GM12878 (cell line): ENCODE data around the gene GPRIN1. TPM values are rescaled to one million over a fixed set of nuclear protein-coding genes. Genes with fewer than 3 reads are reported as not detected.

ENCODE experiments used
- ASH2L ChIP-seq: fragments of 300-600, 200-600 bp; sonication (generic); IDR thresholded peaks from 2 replicates; pipeline ENCODE4 v1.6.1; 2017; ENCODE audit warnings: low read depth, mild to moderate bottlenecking, borderline replicate concordance
- CHD2 ChIP-seq: IDR thresholded peaks from 2 replicates; pipeline ENCODE4 v1.6.1; 2011; ENCODE audit warnings: low read depth, low read length, improper control_type of control experiment, borderline replicate concordance
- EP300 ChIP-seq, 2 experiments: fragments of 150-350 bp in 1 of 2; IDR thresholded peaks; 2 replicates each; pipeline ENCODE4 v1.6.1; 2011 to 2012; ENCODE audit warnings: low read depth in 2 of 2, low read length in 2 of 2, borderline replicate concordance in 1 of 2, improper control_type of control experiment in 1 of 2, inconsistent platforms in 1 of 2; ENCODE audit not compliant: control insufficient read depth in 1 of 2
- GATAD2B ChIP-seq: fragments of 450-650 bp; conservative IDR thresholded peaks from 2 replicates; pipeline ENCODE4 v1.6.1; 2017; ENCODE audit warnings: low read depth, mild to moderate bottlenecking, moderate library complexity
- MXI1 ChIP-seq: fragments of 150-350 bp; IDR thresholded peaks from 2 replicates; pipeline ENCODE4 v1.6.1; 2011; ENCODE audit warnings: low read depth, mild to moderate bottlenecking, inconsistent platforms, low read length, improper control_type of control experiment
- POLR2AphosphoS2 ChIP-seq: IDR thresholded peaks from 2 replicates; pipeline ENCODE4 v1.6.1; 2011; ENCODE audit warnings: low read depth, mild to moderate bottlenecking, low read length, improper control_type of control experiment, moderate library complexity
- SMC3 ChIP-seq: IDR thresholded peaks from 2 replicates; pipeline ENCODE4 v1.6.1; 2011; ENCODE audit warnings: low read length, improper control_type of control experiment, borderline replicate concordance
- STAT3 ChIP-seq: IDR thresholded peaks from 2 replicates; pipeline ENCODE4 v1.6.1; 2011; ENCODE audit warnings: low read depth, low read length, improper control_type of control experiment
- TAF1 ChIP-seq: IDR thresholded peaks from 2 replicates; pipeline ENCODE4 v1.6.1; 2011; ENCODE audit warnings: mild to moderate bottlenecking, low read depth, low read length, borderline replicate concordance
- polyA plus RNA-seq, 11 experiments: library from polyadenylated mRNA; depleted of rRNA in 4 of 11; unstranded in 6 of 11; stranded (reverse) in 5 of 11; fragments of >200 nt; fragmentation: Nextera tagmentation in 4 of 11; fragmentation: Illumina TruSeq in 1 of 11; extraction: Ambion mirVana in 4 of 11; extraction: Trizol in 1 of 11; gene quantifications; 1 replicate in 1 of 11; 2 replicates in 10 of 11; pipeline versions ENCODE4 v1.2.1 to v1.2.3, GENCODE V29; 2011 to 2016; ENCODE audit warnings: inconsistent platforms in 2 of 11, missing spikeins in 2 of 11, low read depth in 1 of 11
- total RNA-seq, 4 experiments: library from RNA; depleted of rRNA in 3 of 4; stranded (reverse); fragments of >200 nt in 3 of 4; fragmentation: Illumina TruSeq in 1 of 4; extraction: Trizol in 1 of 4; gene quantifications; 2 replicates each; pipeline versions ENCODE4 v1.2.1 to v1.2.3, GENCODE V29; 2013 to 2021
- TF ChIP-seq, protein P1 (sequence below): fragments of 450-650 bp; IDR thresholded peaks from 2 replicates; pipeline ENCODE4 v1.6.1; 2017; ENCODE audit warnings: low read depth, mild to moderate bottlenecking, moderate library complexity
- TF ChIP-seq, protein P2 (sequence below): fragments of 450-650 bp; IDR thresholded peaks from 2 replicates; pipeline ENCODE4 v1.6.1; 2017; ENCODE audit warnings: mild to moderate bottlenecking, moderate library complexity
- TF ChIP-seq, protein P3 (sequence below): IDR thresholded peaks from 2 replicates; pipeline ENCODE4 v1.6.1; 2011; ENCODE audit warnings: mild to moderate bottlenecking, low read depth, low read length, moderate library complexity; ENCODE audit not compliant: insufficient replicate concordance
- TF ChIP-seq, protein P4 (sequence below): fragments of 150-350 bp; IDR thresholded peaks from 2 replicates; pipeline ENCODE4 v1.6.1; 2016; ENCODE audit warnings: low read depth, low read length
- TF ChIP-seq, protein P5 (sequence below), 3 experiments: IDR thresholded peaks in 2 of 3; conservative IDR thresholded peaks in 1 of 3; 2 replicates each; pipeline ENCODE4 v1.5.1; 2011; ENCODE audit warnings: low read depth in 3 of 3, low read length in 3 of 3, mild to moderate bottlenecking in 3 of 3, control low read depth in 2 of 3, moderate library complexity in 2 of 3, inconsistent platforms in 1 of 3, mixed read lengths in 1 of 3; ENCODE audit not compliant: control insufficient read depth in 2 of 3, insufficient read depth in 1 of 3; ENCODE audit errors: extremely low read depth in 1 of 3

The GPRIN1 gene
- total and polyA plus RNA-seq, 10 of the 15 experiments (the other 5 are each of a cell fraction or from before 2014, with no cell fraction given), result 0.52 to 16.3 (median 4.5) TPM

DNA sequence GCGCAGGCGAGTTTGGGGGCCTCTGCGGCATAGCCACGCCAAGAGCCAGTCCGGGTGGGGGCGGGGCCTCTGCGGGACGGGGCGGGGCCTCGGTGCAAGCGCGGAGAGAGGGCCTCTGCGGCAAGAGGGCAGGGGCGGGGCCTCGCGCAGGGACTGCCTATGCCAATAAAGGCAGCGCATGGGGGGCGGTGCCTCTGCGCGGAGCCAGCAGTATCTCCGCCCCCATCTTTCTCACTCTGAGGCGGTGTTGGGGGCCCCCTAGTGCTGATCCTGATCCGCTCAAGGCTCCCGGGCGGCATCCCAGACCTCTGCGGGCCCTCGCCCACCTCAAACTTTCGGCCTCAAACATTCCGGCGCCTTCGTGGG lies 9.2 kb upstream of the GPRIN1 start (continued):
- TF ChIP-seq, protein P1, sequence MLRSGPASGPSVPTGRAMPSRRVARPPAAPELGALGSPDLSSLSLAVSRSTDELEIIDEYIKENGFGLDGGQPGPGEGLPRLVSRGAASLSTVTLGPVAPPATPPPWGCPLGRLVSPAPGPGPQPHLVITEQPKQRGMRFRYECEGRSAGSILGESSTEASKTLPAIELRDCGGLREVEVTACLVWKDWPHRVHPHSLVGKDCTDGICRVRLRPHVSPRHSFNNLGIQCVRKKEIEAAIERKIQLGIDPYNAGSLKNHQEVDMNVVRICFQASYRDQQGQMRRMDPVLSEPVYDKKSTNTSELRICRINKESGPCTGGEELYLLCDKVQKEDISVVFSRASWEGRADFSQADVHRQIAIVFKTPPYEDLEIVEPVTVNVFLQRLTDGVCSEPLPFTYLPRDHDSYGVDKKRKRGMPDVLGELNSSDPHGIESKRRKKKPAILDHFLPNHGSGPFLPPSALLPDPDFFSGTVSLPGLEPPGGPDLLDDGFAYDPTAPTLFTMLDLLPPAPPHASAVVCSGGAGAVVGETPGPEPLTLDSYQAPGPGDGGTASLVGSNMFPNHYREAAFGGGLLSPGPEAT, result no peak
- no peak for TF ChIP-seq MXI1
- TF ChIP-seq SMC3, result peak; percentile 16; the same call in 1 of the 2 replicates
- no peak for TF ChIP-seq CHD2
- TF ChIP-seq GATAD2B, result no peak
- no peak for TF ChIP-seq EP300 (IDR thresholded peaks at IDR 0.05; ENCODE audit: borderline replicate concordance in 1 of 2, control insufficient read depth in 1 of 2, low read depth in 2 of 2, low read length in 2 of 2)
- TF ChIP-seq, protein P2, sequence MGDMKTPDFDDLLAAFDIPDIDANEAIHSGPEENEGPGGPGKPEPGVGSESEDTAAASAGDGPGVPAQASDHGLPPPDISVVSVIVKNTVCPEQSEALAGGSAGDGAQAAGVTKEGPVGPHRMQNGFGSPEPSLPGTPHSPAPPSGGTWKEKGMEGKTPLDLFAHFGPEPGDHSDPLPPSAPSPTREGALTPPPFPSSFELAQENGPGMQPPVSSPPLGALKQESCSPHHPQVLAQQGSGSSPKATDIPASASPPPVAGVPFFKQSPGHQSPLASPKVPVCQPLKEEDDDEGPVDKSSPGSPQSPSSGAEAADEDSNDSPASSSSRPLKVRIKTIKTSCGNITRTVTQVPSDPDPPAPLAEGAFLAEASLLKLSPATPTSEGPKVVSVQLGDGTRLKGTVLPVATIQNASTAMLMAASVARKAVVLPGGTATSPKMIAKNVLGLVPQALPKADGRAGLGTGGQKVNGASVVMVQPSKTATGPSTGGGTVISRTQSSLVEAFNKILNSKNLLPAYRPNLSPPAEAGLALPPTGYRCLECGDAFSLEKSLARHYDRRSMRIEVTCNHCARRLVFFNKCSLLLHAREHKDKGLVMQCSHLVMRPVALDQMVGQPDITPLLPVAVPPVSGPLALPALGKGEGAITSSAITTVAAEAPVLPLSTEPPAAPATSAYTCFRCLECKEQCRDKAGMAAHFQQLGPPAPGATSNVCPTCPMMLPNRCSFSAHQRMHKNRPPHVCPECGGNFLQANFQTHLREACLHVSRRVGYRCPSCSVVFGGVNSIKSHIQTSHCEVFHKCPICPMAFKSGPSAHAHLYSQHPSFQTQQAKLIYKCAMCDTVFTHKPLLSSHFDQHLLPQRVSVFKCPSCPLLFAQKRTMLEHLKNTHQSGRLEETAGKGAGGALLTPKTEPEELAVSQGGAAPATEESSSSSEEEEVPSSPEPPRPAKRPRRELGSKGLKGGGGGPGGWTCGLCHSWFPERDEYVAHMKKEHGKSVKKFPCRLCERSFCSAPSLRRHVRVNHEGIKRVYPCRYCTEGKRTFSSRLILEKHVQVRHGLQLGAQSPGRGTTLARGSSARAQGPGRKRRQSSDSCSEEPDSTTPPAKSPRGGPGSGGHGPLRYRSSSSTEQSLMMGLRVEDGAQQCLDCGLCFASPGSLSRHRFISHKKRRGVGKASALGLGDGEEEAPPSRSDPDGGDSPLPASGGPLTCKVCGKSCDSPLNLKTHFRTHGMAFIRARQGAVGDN, result no peak
- TF ChIP-seq, protein P3, sequence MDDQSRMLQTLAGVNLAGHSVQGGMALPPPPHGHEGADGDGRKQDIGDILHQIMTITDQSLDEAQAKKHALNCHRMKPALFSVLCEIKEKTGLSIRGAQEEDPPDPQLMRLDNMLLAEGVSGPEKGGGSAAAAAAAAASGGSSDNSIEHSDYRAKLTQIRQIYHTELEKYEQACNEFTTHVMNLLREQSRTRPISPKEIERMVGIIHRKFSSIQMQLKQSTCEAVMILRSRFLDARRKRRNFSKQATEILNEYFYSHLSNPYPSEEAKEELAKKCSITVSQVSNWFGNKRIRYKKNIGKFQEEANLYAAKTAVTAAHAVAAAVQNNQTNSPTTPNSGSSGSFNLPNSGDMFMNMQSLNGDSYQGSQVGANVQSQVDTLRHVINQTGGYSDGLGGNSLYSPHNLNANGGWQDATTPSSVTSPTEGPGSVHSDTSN, result no peak
- no peak for TF ChIP-seq POLR2AphosphoS2
- no peak for TF ChIP-seq TAF1
- no peak for TF ChIP-seq STAT3
- TF ChIP-seq, protein P4, sequence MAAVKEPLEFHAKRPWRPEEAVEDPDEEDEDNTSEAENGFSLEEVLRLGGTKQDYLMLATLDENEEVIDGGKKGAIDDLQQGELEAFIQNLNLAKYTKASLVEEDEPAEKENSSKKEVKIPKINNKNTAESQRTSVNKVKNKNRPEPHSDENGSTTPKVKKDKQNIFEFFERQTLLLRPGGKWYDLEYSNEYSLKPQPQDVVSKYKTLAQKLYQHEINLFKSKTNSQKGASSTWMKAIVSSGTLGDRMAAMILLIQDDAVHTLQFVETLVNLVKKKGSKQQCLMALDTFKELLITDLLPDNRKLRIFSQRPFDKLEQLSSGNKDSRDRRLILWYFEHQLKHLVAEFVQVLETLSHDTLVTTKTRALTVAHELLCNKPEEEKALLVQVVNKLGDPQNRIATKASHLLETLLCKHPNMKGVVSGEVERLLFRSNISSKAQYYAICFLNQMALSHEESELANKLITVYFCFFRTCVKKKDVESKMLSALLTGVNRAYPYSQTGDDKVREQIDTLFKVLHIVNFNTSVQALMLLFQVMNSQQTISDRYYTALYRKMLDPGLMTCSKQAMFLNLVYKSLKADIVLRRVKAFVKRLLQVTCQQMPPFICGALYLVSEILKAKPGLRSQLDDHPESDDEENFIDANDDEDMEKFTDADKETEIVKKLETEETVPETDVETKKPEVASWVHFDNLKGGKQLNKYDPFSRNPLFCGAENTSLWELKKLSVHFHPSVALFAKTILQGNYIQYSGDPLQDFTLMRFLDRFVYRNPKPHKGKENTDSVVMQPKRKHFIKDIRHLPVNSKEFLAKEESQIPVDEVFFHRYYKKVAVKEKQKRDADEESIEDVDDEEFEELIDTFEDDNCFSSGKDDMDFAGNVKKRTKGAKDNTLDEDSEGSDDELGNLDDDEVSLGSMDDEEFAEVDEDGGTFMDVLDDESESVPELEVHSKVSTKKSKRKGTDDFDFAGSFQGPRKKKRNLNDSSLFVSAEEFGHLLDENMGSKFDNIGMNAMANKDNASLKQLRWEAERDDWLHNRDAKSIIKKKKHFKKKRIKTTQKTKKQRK, result no peak
- TF ChIP-seq ASH2L, result no peak
- TF ChIP-seq, protein P5, sequence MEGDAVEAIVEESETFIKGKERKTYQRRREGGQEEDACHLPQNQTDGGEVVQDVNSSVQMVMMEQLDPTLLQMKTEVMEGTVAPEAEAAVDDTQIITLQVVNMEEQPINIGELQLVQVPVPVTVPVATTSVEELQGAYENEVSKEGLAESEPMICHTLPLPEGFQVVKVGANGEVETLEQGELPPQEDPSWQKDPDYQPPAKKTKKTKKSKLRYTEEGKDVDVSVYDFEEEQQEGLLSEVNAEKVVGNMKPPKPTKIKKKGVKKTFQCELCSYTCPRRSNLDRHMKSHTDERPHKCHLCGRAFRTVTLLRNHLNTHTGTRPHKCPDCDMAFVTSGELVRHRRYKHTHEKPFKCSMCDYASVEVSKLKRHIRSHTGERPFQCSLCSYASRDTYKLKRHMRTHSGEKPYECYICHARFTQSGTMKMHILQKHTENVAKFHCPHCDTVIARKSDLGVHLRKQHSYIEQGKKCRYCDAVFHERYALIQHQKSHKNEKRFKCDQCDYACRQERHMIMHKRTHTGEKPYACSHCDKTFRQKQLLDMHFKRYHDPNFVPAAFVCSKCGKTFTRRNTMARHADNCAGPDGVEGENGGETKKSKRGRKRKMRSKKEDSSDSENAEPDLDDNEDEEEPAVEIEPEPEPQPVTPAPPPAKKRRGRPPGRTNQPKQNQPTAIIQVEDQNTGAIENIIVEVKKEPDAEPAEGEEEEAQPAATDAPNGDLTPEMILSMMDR (IDR thresholded peaks at IDR 0.05 in 2 of 3, conservative IDR thresholded peaks at IDR 0.05 in 1 of 3; ENCODE audit: control insufficient read depth in 2 of 3, extremely low read depth in 1 of 3, insufficient read depth in 1 of 3, low read depth in 3 of 3, low read length in 3 of 3), result peak in 2 of 3 experiments; percentile 37 to 48; a peak in 4 of 6 replicates
